Measurements from ENCODE around the gene TDRKH. TPM values are rescaled to one million over a fixed set of nuclear protein-coding genes. Genes with fewer than 3 reads are reported as not detected.

TDRKH gene
- polyA plus RNA-seq, 1 experiment: 1.0 TPM

GRCh38 chr1:151813271-151813977 lies 23.1 kb upstream of the TDRKH start:
- H3K27me3 ChIP-seq (ENCODE audit: control insufficient read depth, insufficient read depth, low read length): peaks cover 46% of the 10 kb centered on the region
- ChIA-PET CTCF (no interaction called here), POLR2A (no interaction called here)
- no peaks in the 10 kb centered on the region for H3K9me3 ChIP-seq (ENCODE audit: control insufficient read depth, insufficient read depth, low read length)
- H3K4me3 ChIP-seq (ENCODE audit: low read depth, low read length): no peak overlapping the region
- DNase-seq (ENCODE audit: low read depth, low spot score): no peak
- no peak for TF ChIP-seq CTCF (IDR thresholded peaks at IDR 0.05; ENCODE audit: low read depth, low read length)
- H3K27ac ChIP-seq (ENCODE audit: low read depth, low read length): no peak overlapping the region

GRCh38 chr1:151811181-151811580 lies 20.9 kb upstream of the TDRKH start:
- Histone ChIP-seq H3K27ac (ENCODE audit: low read depth, low read length) (no peak overlapping the region), H3K4me3 (ENCODE audit: low read depth, low read length) (no peak overlapping the region), H3K9me3 (ENCODE audit: control insufficient read depth, insufficient read depth, low read length) (no peaks in the 10 kb centered on the region), H3K27me3 (ENCODE audit: control insufficient read depth, insufficient read depth, low read length) (peaks cover 55% of the 10 kb centered on the region)
- ChIA-PET POLR2A (no interaction called here), CTCF (no interaction called here)
- TF ChIP-seq CTCF (IDR thresholded peaks at IDR 0.05; ENCODE audit: low read depth, low read length): no peak
- no peak for DNase-seq (ENCODE audit: low read depth, low spot score)

GRCh38 chr1:151809985-151810556 lies 19.8 kb upstream of the TDRKH start:
- POLR2A ChIA-PET: no interaction called here
- Histone ChIP-seq H3K4me3 (ENCODE audit: low read depth, low read length) (no peak overlapping the region), H3K27me3 (ENCODE audit: control insufficient read depth, insufficient read depth, low read length) (peaks cover 58% of the 10 kb centered on the region), H3K9me3 (ENCODE audit: control insufficient read depth, insufficient read depth, low read length) (no peaks in the 10 kb centered on the region), H3K27ac (ENCODE audit: low read depth, low read length) (no peak overlapping the region)
- TF ChIP-seq CTCF (IDR thresholded peaks at IDR 0.05; ENCODE audit: low read depth, low read length): no peak
- CTCF ChIA-PET: no interaction called here
- DNase-seq (ENCODE audit: low read depth, low spot score): no peak

- H3K4me3 ChIP-seq (ENCODE audit: low read depth, low read length): no peak overlapping the region
- CTCF ChIA-PET: no interaction called here
- no peak overlapping the region for H3K27ac ChIP-seq (ENCODE audit: low read depth, low read length)
- peaks cover 58% of the 10 kb centered on the region for H3K27me3 ChIP-seq (ENCODE audit: control insufficient read depth, insufficient read depth, low read length)
- no peak for TF ChIP-seq CTCF (IDR thresholded peaks at IDR 0.05; ENCODE audit: low read depth, low read length)
- POLR2A ChIA-PET: no interaction called here
- H3K9me3 ChIP-seq (ENCODE audit: control insufficient read depth, insufficient read depth, low read length): no peaks in the 10 kb centered on the region
- DNase-seq (ENCODE audit: low read depth, low spot score): no peak
Observed at GRCh38 chr1:151809290-151809984, 19.1 kb upstream of the TDRKH start.

GRCh38 chr1:151807766-151808165 lies 17.5 kb upstream of the TDRKH start:
- no peak overlapping the region for H3K27ac ChIP-seq (ENCODE audit: low read depth, low read length)
- CTCF ChIA-PET: no interaction called here
- no peaks in the 10 kb centered on the region for H3K9me3 ChIP-seq (ENCODE audit: control insufficient read depth, insufficient read depth, low read length)
- H3K27me3 ChIP-seq (ENCODE audit: control insufficient read depth, insufficient read depth, low read length): peaks cover 64% of the 10 kb centered on the region
- DNase-seq (ENCODE audit: low read depth, low spot score): no peak
- no peak for TF ChIP-seq CTCF (IDR thresholded peaks at IDR 0.05; ENCODE audit: low read depth, low read length)
- POLR2A ChIA-PET: no interaction called here
- no peak overlapping the region for H3K4me3 ChIP-seq (ENCODE audit: low read depth, low read length)
